K562 (cell line): ENCODE results near the gene DPAGT1. TPM values are rescaled to one million over a fixed set of nuclear protein-coding genes. Genes with fewer than 3 reads are reported as not detected.
A peak's percentile ranks its signal among the peaks of the same experiment; 100 is the strongest.

ENCODE experiments used
- BHLHE40 ChIP-seq: IDR thresholded peaks from 2 replicates; pipeline ENCODE4 v1.6.1; 2011; ENCODE audit warnings: low read length, improper control_type of control experiment
- HOXB6 ChIP-seq: fragments of 250-450 bp; sonication (Bioruptor Pico); IDR thresholded peaks from 2 replicates; pipeline ENCODE4 v1.5.1; 2022; ENCODE audit warnings: mild to moderate bottlenecking, borderline replicate concordance
- NR2C1 ChIP-seq, 2 experiments: fragments of 450-650 bp; IDR thresholded peaks; 2 replicates each; pipeline ENCODE4 v1.6.1; 2017; ENCODE audit warnings: mild to moderate bottlenecking in 2 of 2, antibody characterized with exemption in 1 of 2, inconsistent platforms in 1 of 2, missing compliant biosample characterization in 1 of 2, missing genetic modification characterization in 1 of 2
- PCBP2 ChIP-seq: fragments of 200-400 bp; formaldehyde crosslinking; IDR thresholded peaks from 2 replicates; pipeline ENCODE4 v1.6.1; 2018; ENCODE audit warnings: low read length, low read depth, mild to moderate bottlenecking, moderate library complexity; ENCODE audit not compliant: poor library complexity, severe bottlenecking
- RBM39 ChIP-seq: fragments of 200-400 bp; formaldehyde crosslinking; optimal IDR thresholded peaks from 2 replicates; pipeline ENCODE3; 2018; ENCODE audit warnings: low read depth, low read length
- RCOR1 ChIP-seq, 2 experiments: IDR thresholded peaks; 2 replicates each; pipeline ENCODE4 v1.6.1; 2012; ENCODE audit warnings: low read depth in 2 of 2, low read length in 2 of 2, borderline replicate concordance in 1 of 2, improper control_type of control experiment in 1 of 2
- SOX6 ChIP-seq: fragments of 450-650 bp; IDR thresholded peaks from 2 replicates; pipeline ENCODE4 v1.6.1; 2014; ENCODE audit warnings: mild to moderate bottlenecking
- TAF7 ChIP-seq: fragments of 450-650 bp; IDR thresholded peaks from 2 replicates; pipeline ENCODE4 v1.6.1; 2016; ENCODE audit warnings: missing genetic modification characterization, missing compliant biosample characterization
- TCF3 ChIP-seq: sonication (generic); formaldehyde crosslinking; IDR thresholded peaks from 2 replicates; pipeline ENCODE4 v1.4.0; 2020; ENCODE audit warnings: mild to moderate bottlenecking, missing genetic modification reagents
- TCFL5 ChIP-seq: fragments of 250-450 bp; sonication (Bioruptor Pico); conservative IDR thresholded peaks from 2 replicates; pipeline ENCODE4 v1.6.1; 2021; ENCODE audit warnings: mild to moderate bottlenecking, moderate library complexity, matching md5 sums
- VEZF1 ChIP-seq: fragments of 200-800 bp; sonication (Bioruptor generic); IDR thresholded peaks from 2 replicates; pipeline ENCODE4 v1.6.1; 2017; ENCODE audit warnings: missing genetic modification characterization, missing compliant biosample characterization
- ZBTB40 ChIP-seq, 2 experiments: fragments of 450-650 bp in 1 of 2; sonication (generic) in 1 of 2; formaldehyde crosslinking in 1 of 2; IDR thresholded peaks; 2 replicates each; pipeline versions ENCODE4 v1.7.1 to v1.9.0; 2016 to 2022; ENCODE audit warnings: inconsistent platforms in 1 of 2, mild to moderate bottlenecking in 1 of 2, missing genetic modification reagents in 1 of 2
- ZBTB43 ChIP-seq: sonication (generic); formaldehyde crosslinking; IDR thresholded peaks from 2 replicates; pipeline ENCODE4 v1.8.0; 2023; ENCODE audit warnings: mild to moderate bottlenecking, missing genetic modification reagents
- ZNF785 ChIP-seq: fragments of 250-450 bp; sonication (Bioruptor Pico); IDR thresholded peaks from 2 replicates; pipeline ENCODE4 v1.4.0; 2020; ENCODE audit warnings: mild to moderate bottlenecking
- polyA plus RNA-seq, 8 experiments: library from polyadenylated mRNA; depleted of rRNA in 4 of 8; stranded (reverse) in 5 of 8; unstranded in 3 of 8; fragments of >200 nt; fragmentation: Nextera tagmentation in 2 of 8; fragmentation: Illumina TruSeq in 1 of 8; extraction: Ambion mirVana in 2 of 8; extraction: Trizol in 1 of 8; gene quantifications; 2 replicates each; pipeline versions ENCODE4 v1.2.1 to v1.2.3, GENCODE V29; 2011 to 2014; ENCODE audit warnings: inconsistent platforms in 1 of 8, missing spikeins in 1 of 8
- total RNA-seq, 7 experiments: library from RNA; depleted of rRNA in 6 of 7; stranded (reverse); fragments of >200 nt in 6 of 7; fragmentation: Illumina TruSeq in 2 of 7; extraction: Trizol in 2 of 7; gene quantifications; 2 replicates each; pipeline versions ENCODE4 v1.2.1 to v1.2.3, GENCODE V29; 2011 to 2021; ENCODE audit warnings: low replicate concordance in 1 of 7

Gene DPAGT1
- total and polyA plus RNA-seq, 9 of the 15 experiments (the other 6 are each of a cell fraction or from before 2014, with no cell fraction given) = 29.9 to 135 (median 85.0) TPM

- TF ChIP-seq SOX6 (peak; percentile 39), VEZF1 (CRISPR knock-in tag) (peak; percentile 95), BHLHE40 (peak; percentile 41; the same call in 1 of the 2 replicates), TAF7 (peak; percentile 93), HOXB6 (peak; percentile 30; the same call in 1 of the 2 replicates), RCOR1 (IDR thresholded peaks at IDR 0.05; ENCODE audit: borderline replicate concordance in 1 of 2, low read depth in 2 of 2, low read length in 2 of 2) (peak; percentile 43 to 87; a peak in 3 of 4 replicates), ZBTB43 (peak; percentile 66; the same call in 1 of the 2 replicates), TCFL5 (CRISPR knock-in tag) (no peak), ZNF785 (CRISPR knock-in tag) (no peak), TCF3 (CRISPR knock-in tag) (peak; percentile 47), RBM39 (peak; percentile 18), ZBTB40 (IDR thresholded peaks at IDR 0.05) (0 out of 2 replicates have a peak, but pooled peaks have one; percentile 26), ZBTB40 (CRISPR knock-in tag; IDR thresholded peaks at IDR 0.05) (peak; percentile 68), NR2C1 (IDR thresholded peaks at IDR 0.05) (0 out of 2 replicates have a peak, but pooled peaks have one; percentile 35), NR2C1 (tag; IDR thresholded peaks at IDR 0.05) (no peak), PCBP2 (peak; percentile 91)
Observed at GRCh38 chr11:119095066-119095880, 6.4 kb downstream of the DPAGT1 start (continued).
